ENCODE results near the gene GPR18.
"Not testable (repeated sequence)": the region's sequence is repeated elsewhere in the genome, so short reads cannot be mapped to it uniquely, and the experiment has no call there.

GPR18 gene

GRCh38 chr13:99266827-99267226 is 8.6 kb upstream of the GPR18 start:
- DNase-seq (ENCODE audit: low spot score) = no peak

GRCh38 chr13:99265821-99266426 is 7.7 kb upstream of the GPR18 start:
- no peak for DNase-seq (ENCODE audit: low spot score)

- DNase-seq (ENCODE audit: low spot score) = no peak
Measured at GRCh38 chr13:99265162-99265800, 7.1 kb upstream of the GPR18 start.

GRCh38 chr13:99264051-99264450 is 5.9 kb upstream of the GPR18 start:
- no peak for DNase-seq (ENCODE audit: low spot score)

GRCh38 chr13:99263126-99263785 is 5.1 kb upstream of the GPR18 start:
- DNase-seq (ENCODE audit: low spot score) = no peak

GRCh38 chr13:99261059-99261458 is 2.9 kb upstream of the GPR18 start:
- DNase-seq (ENCODE audit: low spot score) = no peak

- DNase-seq (ENCODE audit: low spot score) = no peak
Measured at GRCh38 chr13:99260216-99260615, 2.0 kb upstream of the GPR18 start.

GRCh38 chr13:99258946-99259345 is 767 bp upstream of the GPR18 start:
- DNase-seq (ENCODE audit: low spot score) = no peak

- no peak for DNase-seq (ENCODE audit: low spot score)
Measured at GRCh38 chr13:99257291-99257690, 888 bp downstream of the GPR18 start.

- DNase-seq (ENCODE audit: low spot score) = no peak
Measured at GRCh38 chr13:99256709-99257108, 1.5 kb downstream of the GPR18 start.

- DNase-seq (ENCODE audit: low spot score) = no peak
Measured at GRCh38 chr13:99256283-99256682, 1.9 kb downstream of the GPR18 start.

GRCh38 chr13:99255271-99255670 is 2.9 kb downstream of the GPR18 start:
- DNase-seq (ENCODE audit: low spot score) = no peak

GRCh38 chr13:99254830-99255229 is 3.3 kb downstream of the GPR18 start:
- DNase-seq (ENCODE audit: low spot score) = no peak

GRCh38 chr13:99251921-99252320 is 6.3 kb downstream of the GPR18 start:
- no peak for DNase-seq (ENCODE audit: low spot score)

- no peak for DNase-seq (ENCODE audit: low spot score)
Measured at GRCh38 chr13:99250982-99251825, 7.0 kb downstream of the GPR18 start.

GRCh38 chr13:99249606-99250005 is 8.6 kb downstream of the GPR18 start:
- not testable (repeated sequence) for DNase-seq (ENCODE audit: low spot score)

GRCh38 chr13:99249178-99249577 is 9.0 kb downstream of the GPR18 start:
- DNase-seq (ENCODE audit: low spot score) = not testable (repeated sequence)

- DNase-seq (ENCODE audit: low spot score) = no peak
Measured at GRCh38 chr13:99246100-99246499, 12.1 kb downstream of the GPR18 start.

GRCh38 chr13:99237981-99238662 is 20.1 kb downstream of the GPR18 start:
- DNase-seq (ENCODE audit: low spot score) = no peak

GRCh38 chr13:99231721-99232120 is 26.5 kb downstream of the GPR18 start:
- DNase-seq (ENCODE audit: low spot score) = no peak

GRCh38 chr13:99230991-99231390 is 27.2 kb downstream of the GPR18 start:
- DNase-seq (ENCODE audit: low spot score) = no peak

- not testable (repeated sequence) for DNase-seq (ENCODE audit: low spot score)
Measured at GRCh38 chr13:99230588-99230987, 27.6 kb downstream of the GPR18 start.

Data from putamen (tissue), 1 donor.